Effector CD8-positive, alpha-beta T cell (primary cell): ENCODE results near the gene CUL9.

ENCODE experiments used
- DNase-seq: peaks from one replicate; lab custom pipeline; 2025; lab: John Stamatoyannopoulos, UW

The CUL9 gene

DNA sequence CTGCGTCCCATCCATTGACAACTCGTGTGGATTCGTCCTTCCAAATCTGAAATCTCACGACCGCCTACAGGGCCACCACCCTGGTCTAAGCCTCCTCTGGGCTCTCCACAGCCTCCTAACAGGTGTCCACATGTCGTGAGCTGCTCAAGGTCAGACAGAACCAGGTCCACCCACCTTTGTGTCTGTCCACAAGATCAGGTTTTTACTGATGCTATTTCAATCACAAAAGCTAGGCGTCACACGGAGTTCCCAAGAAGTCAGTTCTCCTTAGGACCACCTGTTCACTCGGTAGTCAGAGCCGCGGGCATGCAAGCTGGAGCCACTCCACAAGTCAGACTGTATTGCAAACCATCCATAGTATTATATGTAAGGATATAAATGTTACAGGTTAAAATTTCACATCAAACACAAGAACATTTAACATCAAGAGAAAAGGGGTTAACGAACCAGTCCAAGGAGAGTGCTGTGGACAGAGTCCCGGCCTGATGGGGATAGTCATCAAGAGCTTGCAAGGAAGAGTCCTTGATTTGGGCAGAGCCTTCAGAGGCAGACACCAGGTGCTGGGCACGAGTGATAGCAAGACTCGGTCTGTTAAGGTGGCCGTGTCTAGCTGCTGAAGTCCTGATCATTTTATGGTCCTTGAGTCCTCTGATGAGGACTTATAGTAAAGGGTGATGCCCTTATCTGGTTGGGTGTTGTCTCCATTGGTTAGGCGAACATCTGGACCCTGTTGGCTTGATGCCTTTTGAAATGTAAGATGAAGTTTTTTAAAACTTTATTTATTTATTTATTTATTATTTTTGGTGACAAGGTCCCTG, 48.0 kb downstream of the CUL9 start:
- no peak for DNase-seq

DNA sequence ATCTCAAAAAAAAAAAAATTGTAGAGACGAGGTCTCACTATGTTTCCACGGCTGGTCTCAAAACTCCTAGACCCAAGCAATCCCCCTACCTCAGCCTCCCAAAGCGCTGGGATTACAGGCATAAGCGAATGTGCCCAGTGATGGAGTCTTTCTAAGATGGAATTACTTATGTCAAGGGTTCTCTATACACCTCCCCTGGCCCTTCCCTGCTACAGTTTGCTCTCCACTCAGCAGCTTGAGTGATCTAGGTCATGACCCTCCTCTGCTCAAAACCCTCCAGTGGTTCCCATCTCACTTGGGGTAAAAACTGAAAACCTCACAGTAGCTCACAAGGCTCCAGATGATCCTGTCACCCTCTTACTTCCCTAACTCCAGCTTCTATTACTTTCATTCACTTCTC, 49.1 kb downstream of the CUL9 start:
- DNase-seq: no peak

DNA sequence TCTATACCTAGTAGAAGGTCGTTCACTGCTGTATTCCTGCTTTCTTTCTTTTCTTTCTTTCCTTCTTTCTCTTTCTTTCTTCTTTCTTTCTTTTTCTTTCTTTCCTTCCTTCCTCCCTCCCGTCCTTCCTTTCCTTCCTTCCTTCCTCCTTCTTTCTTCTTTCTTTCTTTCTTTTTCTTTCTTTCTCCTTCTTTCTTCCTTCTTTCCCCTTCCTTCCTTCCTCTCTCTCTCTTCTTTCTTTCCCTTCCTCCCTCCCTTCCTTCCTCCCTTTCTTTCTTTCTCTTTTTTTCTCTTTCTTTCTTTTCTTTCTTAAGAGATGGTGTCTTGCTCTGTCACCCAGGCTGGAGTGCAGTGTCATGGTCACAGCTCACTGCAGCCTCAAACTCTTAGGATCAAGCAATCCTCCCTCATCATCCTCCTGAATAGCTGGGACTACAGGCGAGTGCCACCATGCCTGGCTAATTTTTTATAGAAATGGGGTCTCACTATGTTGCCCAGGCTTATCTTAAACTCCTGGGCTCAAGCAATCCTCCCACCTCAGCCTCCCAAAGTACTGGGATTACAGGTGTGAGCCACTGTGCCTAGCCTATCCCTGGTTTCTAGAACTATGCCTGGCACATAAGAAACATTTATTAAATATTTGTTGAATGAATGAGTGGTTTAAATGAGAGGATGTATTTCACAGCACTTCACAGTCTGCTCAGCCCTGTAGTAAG, 49.9 kb downstream of the CUL9 start:
- DNase-seq: no peak

DNA sequence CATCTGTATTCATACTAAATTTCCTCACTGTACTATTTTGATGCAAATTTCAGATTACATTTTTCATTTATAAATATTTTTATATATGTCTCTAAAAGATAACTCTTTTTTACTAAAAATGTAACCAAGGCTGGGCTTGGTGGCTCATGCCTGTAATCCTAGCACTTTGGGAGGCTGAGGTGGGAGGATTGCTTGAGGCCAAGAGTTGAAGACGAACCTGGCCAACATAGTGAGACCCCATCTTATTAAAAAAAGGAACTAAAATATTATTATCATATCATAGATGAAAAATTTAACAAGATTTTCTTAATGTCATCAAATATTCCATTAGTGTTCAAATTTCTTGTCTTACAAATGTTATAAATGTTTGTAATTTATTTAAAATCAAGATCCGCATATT, 53.8 kb downstream of the CUL9 start:
- no peak for DNase-seq

DNA sequence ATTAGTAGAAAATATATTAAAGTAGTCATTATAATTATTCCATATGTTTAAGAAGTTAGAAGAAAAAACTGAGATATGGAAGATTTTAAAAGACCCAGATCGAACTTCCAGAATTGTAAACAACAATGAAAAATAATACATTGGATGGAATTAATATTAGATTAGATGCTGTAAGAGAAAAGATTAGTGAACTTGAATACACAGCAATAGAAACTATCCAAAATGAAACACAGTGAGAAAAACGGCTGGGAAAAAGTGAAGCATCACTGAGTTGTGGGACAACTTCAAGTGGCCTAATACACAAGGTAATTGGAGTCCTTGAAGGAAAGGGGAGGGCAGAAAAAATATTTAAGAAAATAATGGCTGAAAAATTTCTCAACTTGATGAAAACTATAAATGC, 57.1 kb downstream of the CUL9 start:
- DNase-seq: no peak

DNA sequence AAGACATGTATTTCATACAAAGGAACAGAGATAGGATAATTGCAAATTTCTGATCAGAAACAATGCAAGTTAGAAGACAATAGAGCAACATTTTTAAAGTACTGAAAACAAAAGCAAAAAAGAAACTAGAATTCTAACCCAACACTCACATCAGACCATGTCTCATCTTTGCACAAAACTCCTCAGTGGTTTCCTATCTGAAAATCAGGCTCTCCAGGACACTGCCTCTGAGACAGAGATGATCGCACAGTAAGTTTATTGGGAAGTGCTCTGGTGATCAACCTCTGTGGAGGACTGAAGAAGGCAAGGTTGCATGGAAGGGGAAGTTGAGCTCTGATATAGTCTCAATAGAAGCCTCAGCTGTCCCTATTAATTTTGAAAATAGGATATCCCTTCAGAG, 59.0 kb downstream of the CUL9 start:
- DNase-seq: no peak

DNA sequence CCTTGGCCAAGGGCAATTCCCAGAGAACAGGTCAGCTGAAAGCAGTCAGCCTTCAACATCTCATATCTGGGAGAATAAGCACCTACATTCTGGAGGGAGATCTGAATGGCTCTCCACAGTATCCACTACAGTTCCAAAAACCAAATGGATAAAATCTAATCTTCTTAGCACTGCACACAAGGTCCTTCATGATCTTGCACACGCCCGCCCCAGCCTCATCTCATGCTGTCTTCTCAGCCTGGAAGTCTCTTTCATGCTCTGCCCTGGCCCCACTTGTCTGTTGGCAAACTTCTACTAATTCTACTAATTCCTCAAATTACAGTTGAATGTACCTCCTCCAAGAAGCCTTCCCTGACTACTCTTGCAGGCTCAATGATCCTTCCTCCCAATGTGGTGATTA, 59.5 kb downstream of the CUL9 start:
- DNase-seq: no peak

DNA sequence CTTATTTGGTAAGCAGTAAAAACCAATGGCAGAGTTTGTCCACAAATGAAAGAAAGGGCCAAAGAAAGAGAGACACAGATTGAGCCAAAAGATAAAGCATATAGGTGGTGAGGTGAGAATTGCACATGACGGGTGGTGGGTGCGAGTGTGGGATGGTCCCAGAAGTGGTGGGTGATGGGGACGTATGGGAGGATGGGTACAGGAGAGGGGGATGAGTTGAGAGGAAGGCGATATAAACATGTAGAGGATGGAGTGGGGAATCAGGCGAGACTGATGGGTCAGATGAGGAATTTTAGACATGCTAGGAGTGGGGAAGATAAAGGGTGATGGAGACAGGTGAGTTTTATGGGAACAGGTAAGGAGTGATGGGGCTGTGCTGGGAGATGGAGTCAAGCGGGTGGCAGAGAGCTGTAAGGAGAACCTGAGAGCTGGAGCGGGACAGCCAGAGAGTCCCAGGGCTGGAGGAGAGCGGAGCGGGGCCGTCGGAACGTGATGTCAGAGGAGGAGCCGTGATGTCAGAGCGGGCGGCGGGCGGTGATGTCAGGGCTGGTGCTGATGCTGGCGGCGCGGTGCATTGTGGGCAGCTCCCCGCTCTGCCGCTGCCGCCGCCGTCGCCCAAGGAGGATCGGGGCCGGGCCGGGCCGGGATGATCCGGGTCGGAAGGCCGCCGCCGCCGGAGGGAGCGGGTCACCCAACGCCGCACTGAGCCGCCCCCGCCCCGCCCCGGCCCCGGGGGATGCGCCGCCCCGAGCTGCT, 61.1 kb downstream of the CUL9 start, which contains the start of gene TTBK1:
Gene TTBK1, plus strand, starts transcription at position 574 of the 756 bp plus-strand sequence. CDS start 3,180 bp downstream, outside the sequence.
- peak; percentile 16 for DNase-seq

DNA sequence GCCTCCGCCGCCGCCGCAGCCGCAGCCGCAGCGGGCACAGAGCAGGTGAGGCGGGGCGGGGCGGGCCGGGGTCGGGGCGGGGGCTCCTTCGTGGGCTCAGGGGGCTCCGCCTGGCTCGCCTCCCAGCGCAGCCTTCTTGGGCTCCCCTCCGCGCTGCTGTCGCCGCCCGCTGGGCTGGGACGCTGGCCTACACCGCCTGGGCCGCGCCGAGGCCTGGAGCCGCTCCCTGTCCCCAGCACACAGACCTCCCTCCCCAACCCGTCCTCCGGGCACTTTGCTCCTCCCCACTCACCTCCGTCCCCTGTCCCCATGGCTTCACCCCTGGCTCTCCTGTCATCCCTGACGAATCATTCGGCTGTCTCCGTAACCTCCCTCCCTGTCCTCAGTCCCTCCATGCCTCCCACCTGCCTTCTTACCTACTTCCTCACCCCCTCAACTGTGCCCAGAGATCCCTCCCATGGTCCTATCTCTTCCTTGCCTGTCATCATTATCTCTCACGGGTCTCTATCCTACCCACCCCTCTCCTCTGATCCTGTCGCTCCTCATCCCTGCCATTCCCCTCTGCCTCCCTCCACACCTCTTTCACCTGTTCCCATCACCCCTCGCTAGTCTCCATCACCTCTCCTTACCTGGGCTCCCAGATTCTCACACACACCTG, 61.8 kb downstream of the CUL9 start:
- DNase-seq: no peak

DNA sequence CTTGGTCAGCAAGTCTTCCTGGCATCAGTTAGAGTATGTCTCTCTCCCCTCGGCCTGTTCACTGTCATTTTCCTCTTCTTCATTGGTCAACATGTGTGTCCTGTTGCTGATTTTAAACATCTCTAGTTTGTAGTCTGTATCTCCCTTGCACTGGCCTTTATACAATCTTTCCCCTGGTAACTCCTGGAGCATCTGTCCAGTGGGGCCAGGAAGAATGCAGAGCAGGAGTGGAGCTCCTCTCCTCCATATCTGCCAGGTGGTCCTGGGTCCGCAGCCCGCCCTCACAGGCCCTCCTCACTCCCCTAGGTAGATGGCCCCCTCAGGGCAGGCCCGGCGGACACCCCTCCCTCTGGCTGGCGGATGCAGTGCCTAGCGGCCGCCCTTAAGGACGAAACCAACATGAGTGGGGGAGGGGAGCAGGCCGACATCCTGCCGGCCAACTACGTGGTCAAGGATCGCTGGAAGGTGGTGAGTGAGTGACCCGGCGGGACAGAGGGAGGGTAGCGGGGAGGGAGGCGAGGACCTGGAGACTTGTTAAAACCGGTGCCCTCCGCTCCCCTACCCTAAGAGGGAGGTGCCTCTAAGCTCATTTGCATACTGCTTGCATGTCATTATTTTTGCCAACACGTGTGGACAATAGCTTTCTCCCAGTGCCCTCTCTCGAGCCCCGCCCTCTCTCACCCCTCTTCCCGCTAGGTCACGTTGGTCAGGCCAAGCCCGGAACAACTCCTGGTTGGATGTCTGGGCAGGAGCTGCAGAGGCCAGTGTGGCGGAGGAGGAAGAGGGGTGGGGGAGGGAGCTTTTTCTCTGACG, 64.5 kb downstream of the CUL9 start:
- DNase-seq: no peak

DNA sequence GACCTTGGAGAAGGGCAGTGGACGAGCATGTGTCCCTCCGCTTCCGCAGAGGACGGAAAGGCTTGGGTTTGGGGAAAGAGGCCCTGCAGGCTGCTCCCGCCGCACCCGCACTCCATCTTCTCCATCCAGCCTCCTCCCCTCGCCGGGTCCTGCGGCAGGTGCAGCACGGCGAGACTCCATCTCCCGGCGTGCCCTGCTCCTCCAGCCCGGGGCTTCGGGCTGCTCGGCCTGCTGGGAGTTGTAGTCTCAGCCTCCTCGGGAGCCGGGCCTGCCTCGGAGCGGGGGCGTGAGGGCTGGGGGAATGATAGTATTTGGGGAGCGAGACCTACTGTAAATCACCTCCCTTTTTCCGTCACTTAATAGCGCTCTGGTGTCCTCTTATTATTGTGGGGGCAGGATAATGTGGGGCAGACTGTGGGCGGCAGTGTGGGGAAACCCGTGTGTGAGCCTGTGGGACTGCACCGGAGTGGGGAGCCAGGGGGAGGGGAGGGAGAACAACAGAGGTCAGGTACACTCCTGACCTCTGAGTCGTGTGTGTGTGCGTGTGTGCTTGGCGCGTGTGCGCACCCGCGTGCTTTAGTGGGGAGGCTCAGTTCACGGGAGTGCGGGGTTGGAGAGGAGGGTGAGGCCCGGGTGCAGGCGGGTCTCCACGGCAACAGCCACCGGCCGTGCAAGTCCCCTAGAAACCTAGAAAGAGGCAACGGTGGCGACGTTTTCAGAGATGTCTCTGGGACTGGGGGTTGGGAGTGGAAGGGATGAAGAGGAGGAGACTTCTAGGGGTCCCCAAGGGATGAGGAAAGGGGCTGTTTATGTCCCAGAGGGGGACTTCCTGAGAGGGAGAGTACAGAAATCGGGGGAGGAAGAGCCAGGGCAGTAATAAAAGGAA, 65.4 kb downstream of the CUL9 start:
- DNase-seq: peak; percentile 64

DNA sequence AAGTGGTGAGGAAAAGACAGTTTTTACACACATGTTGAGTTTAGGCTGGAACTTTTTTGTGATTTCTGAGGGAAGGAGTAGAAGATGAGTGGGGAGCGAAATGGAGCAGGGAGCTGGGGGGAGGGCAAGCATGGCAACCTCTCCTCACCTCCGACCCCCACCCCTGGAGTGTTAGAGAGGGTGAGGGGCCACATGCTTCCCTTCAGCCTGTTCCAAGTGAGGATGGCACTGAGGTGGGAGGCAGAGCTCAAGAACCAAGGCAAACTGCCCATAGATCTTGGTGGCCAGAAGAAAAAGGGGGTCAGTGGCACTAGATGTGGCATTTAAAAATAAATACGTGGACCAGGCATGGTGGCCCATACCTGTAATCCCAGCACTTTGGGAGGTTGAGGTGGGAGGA, 66.1 kb downstream of the CUL9 start:
- no peak for DNase-seq

DNA sequence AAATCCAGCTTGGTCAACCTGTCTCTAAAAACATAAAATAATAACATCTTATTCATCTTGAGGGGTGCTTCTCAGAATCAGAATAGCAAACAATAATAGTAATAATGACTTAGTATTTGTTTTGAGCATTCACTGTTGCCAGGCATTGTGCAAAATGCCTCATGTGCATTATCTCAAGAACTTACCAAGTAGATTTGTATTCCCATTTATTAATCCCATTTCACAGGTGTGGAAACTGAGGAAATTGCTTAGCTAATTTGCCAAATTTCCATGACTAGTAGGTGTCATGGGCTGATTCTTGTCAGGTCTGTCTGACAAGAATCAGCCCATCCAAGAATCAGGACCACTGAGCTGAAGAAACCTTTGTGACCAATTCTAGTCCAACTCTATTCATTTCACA, 66.8 kb downstream of the CUL9 start:
- DNase-seq: no peak

DNA sequence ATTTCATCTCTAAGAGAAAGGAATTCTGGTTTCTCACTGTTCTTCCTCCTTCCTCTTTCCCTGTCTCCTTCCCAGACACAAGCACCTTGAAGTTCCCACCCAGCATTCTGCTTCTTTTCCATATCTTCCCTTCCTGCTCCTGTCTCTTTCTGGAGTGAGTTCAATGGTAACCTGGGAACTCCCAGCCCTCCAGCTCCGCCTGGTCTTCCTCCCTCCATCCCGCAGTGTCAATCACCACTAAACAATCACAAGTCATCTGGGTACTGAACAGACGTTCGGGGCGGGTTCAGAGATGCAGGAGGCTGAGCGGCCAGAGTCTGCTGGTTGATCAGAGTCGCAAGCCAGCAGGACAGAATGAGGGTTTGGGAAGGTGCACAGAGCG, 69.0 kb downstream of the CUL9 start:
- no peak for DNase-seq

DNA sequence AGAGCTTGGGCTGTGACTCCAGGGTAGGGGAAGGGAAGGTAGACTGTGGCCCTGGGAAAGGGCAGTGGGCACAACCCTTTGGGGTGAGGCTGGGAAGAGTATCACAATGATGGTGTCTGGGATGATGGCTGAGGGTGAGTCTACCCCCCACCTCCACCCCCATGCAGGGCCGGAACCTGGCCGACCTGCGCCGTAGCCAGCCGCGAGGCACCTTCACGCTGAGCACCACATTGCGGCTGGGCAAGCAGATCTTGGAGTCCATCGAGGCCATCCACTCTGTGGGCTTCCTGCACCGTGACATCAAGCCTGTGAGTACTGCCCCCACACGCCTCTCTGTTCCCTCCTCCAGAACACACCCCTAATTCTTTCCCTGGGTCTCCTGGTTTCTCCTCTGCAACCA, 71.4 kb downstream of the CUL9 start:
- no peak for DNase-seq

DNA sequence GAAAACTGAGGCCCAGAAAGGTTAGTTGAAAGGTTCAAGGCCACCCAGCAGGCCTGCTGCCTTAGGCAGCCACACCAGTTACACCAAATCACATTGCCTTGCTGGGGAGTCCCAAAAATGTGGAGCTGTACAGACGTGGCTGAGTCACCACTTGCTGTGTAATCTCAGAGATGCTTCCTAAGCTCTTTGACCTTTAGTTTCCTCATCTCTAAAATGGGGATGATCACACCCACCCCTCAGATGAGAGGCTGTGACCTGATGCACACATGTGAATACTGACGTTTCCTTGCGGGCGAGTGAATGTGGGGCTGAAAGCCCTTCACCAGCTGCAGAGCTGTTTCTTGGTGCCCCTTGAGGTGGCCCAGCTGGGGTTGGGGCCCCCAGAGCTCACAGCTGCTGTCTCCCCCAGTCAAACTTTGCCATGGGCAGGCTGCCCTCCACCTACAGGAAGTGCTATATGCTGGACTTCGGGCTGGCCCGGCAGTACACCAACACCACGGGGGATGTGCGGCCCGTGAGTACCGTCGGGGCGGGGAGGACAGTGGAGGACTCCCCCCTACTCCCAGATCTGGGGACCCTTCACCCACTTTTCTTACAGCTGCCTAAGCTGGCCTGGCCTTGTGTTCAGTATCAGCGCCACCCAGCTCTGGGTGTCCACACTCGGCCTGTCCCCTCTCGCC, 72.3 kb downstream of the CUL9 start:
- DNase-seq: no peak

DNA sequence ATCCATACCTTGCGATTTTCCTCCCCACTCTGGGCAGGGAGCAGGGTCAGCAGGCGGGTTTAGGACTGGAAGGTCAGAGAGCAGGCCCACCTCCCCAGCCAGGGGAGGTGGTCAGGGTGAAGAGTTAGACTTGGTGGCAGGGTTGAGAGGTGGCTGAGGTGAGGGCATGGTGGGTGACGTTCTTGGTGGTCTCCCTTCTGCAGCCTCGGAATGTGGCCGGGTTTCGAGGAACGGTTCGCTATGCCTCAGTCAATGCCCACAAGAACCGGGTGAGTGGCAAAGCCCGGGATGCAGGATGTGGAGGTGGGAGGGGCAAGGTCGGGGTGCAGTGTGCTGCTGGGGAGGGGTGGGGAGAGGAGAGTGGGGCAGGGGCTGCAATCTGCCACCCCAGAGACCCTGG, 72.8 kb downstream of the CUL9 start:
- DNase-seq: no peak

DNA sequence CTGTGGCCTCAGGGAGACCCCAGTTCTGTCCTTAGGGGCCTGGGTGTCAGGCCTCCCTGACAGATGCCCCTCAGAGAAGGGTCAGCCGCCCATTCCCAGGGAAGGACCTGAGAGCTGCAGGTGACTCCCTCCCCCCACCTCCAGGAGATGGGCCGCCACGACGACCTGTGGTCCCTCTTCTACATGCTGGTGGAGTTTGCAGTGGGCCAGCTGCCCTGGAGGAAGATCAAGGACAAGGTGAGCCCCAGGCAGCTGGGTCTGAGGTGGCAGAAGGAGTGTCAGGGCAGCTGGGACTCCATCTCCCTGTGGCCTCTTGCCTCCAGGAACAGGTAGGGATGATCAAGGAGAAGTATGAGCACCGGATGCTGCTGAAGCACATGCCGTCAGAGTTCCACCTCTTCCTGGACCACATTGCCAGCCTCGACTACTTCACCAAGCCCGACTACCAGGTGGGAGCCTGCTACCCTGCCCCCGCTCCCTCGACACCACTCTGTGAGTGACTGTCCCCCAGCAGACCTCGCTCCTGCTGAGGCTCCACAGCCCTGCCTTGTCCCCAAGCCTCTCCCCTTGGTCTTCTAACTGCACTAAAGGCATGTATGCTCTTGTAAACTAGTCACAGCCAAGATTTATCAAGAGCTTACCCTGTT, 73.5 kb downstream of the CUL9 start:
- DNase-seq: no peak

DNA sequence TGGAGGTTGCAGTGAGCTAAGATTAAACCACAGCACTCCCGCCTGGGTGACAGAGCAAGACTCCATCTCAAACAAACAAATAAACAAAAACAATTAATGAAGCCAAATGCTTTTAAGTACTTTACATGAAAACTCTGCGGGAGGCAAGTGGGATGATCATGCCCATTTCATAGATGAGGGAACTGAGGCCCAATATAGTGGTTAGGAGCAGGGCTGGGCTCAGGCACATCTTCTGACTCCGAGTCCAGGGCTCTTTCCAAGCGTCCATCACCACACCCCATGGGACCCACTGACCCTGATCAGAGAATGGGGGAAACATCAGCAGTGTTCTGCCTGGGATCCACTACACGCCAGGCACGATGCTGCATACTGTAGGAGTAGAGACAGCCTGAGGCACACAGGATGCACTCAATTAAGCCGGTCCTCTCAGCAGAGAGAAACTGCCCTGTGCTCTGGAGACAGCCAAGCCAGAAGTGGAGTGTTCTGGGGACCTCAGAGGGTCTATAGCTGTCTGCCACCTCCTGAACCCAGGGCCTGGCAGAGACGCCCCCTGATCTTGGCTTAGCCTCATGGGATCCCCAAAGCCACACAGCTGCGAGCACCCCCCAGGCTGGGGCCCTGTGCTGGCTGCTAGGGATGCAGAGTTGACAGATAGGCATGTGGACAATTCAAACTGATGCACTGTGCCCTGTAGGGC, 74.8 kb downstream of the CUL9 start:
- no peak for DNase-seq
